Astrocyte of the cerebellum (primary cell): Measurements from ENCODE around the gene BBS2.

Experiments
- DNase-seq: peaks from one replicate; pipeline ENCODE4 v3.0.0-alpha.2; 2011; ENCODE audit warnings: low read depth
- H3K4me3 ChIP-seq: 2 replicates; pipeline ENCODE4 v1.5.1; 2011; ENCODE audit warnings: mild to moderate bottlenecking, low read depth, low read length, moderate library complexity
- CTCF ChIP-seq: IDR thresholded peaks from 2 replicates; pipeline ENCODE4 v1.5.1; 2012; ENCODE audit warnings: low read length, low read depth, moderate library complexity, mild to moderate bottlenecking; ENCODE audit errors: missing control alignments
- in situ Hi-C: cut with HindIII; loops from 2 replicates; pipeline ENCODE4 v1.10.0; 2017; ENCODE audit warnings: low sequenced_read_pairs

The BBS2 gene

DNA sequence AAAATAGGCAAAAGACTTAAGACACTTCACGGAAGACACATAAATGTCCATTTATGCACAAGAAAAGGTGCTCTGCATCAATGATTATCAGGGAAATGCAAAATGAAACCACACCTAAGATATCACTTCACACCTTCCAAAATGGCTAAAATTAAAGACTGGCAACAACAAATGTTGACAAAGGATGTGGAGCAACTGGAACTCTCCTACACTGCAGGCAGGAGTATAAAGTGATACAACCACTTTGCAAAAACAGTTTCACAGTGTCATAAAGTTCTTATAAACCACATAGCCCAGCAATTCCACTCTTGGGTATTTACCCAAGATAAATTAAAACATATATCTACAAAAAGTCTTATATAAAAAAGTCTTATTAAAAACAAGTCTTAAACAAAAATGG, 7.8 kb downstream of the BBS2 start:
- no peak for DNase-seq
- in situ Hi-C loops = no loop called here
- no peak overlapping the region for H3K4me3 ChIP-seq
- TF ChIP-seq CTCF = no peak

GRCh38 chr16:56510544-56510943, 9.3 kb downstream of the BBS2 start:
- DNase-seq = no peak
- TF ChIP-seq CTCF = no peak
- H3K4me3 ChIP-seq = no peak overlapping the region
- in situ Hi-C loops = no loop called here

DNA sequence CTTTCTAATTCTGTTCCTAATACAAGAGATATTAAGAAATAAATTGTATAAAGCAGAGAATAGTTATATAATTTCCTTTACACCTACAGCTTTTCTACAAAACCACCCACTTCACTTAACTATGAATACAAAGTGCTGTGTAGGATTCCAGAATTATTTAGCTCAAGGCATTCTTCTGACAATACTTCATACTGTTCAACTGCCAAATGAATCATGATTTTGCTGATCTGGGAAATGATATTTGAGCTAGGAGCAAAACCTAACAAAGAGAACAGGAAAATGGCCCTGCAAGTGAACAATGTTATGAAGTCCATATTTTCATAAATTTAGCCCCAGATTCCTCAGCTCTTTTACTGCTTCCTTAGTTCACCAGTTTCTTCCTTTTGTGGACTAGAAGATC, 12.9 kb downstream of the BBS2 start:
- DNase-seq = peak; percentile 53
- in situ Hi-C loops = no loop called here
- no peak for TF ChIP-seq CTCF
- H3K4me3 ChIP-seq = no peak overlapping the region

DNA sequence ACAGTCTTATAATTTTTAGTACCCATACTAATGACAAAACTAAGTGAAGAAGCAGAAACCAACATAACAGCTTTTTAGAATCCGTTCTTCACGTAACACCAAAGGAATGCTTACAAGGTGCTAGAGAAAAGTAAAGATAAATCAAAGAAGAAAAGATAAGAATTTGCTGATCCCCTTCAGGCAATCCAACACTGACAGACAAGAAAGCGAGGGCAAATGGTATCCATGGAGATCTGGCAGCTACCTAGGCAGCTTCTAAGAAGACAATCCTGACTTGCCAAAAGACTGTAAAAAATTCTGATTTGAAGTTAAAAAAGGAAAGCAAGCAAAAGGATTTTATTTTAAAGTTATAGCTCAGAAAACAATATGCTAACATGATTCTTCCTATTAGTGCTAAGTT, 14.6 kb downstream of the BBS2 start:
- in situ Hi-C loops = no loop called here
- H3K4me3 ChIP-seq = no peak overlapping the region
- no peak for TF ChIP-seq CTCF
- no peak for DNase-seq

- H3K4me3 ChIP-seq = no peak overlapping the region
- no peak for DNase-seq
- in situ Hi-C loops = no loop called here
- no peak for TF ChIP-seq CTCF
Observed at GRCh38 chr16:56493815-56494214, 26.0 kb downstream of the BBS2 start.

GRCh38 chr16:56493126-56493525, 26.7 kb downstream of the BBS2 start:
- in situ Hi-C loops = no loop called here
- no peak overlapping the region for H3K4me3 ChIP-seq
- no peak for TF ChIP-seq CTCF
- DNase-seq = no peak
